Measurements from ENCODE around the gene XPO6. TPM values are rescaled to one million over a fixed set of nuclear protein-coding genes. Genes with fewer than 3 reads are reported as not detected.

The XPO6 gene
- polyA plus RNA-seq, 1 of the 3 experiments (the other 2 are of a cell fraction): 97.1 TPM

- POLR2A ChIA-PET: no interaction called here
- peaks cover 8% of the 10 kb centered on the region for H3F3A ChIP-seq (replicated peaks; ENCODE audit: insufficient read depth)
- DNase-seq: no peak
- no peak overlapping the region for H3K4me3 ChIP-seq (ENCODE audit: low read depth in 2 of 2, low read length in 1 of 2)
- no peaks in the 10 kb centered on the region for H4K20me1 ChIP-seq (ENCODE audit: insufficient read depth)
- no peak overlapping the region for H2AFZ ChIP-seq (ENCODE audit: low read depth)
- no peak overlapping the region for H3K9ac ChIP-seq
- H3K27me3 ChIP-seq (ENCODE audit: insufficient read depth): no peaks in the 10 kb centered on the region
- TF ChIP-seq YY1 (IDR thresholded peaks at IDR 0.05; ENCODE audit: low read depth) (no peak), ZBTB33 (IDR thresholded peaks at IDR 0.05; ENCODE audit: borderline replicate concordance, low read depth) (no peak), USF1 (IDR thresholded peaks at IDR 0.05; ENCODE audit: borderline replicate concordance, low read depth) (no peak), TAF1 (IDR thresholded peaks at IDR 0.05; ENCODE audit: borderline replicate concordance, low read depth, low read length) (no peak), REST (IDR thresholded peaks at IDR 0.05; ENCODE audit: low read depth, low read length) (no peak), POLR2AphosphoS5 (IDR thresholded peaks at IDR 0.05; ENCODE audit: low read depth, low read length) (no peak), RXRA (IDR thresholded peaks at IDR 0.05; ENCODE audit: borderline replicate concordance, low read depth) (no peak), RCOR1 (IDR thresholded peaks at IDR 0.05; ENCODE audit: low read length) (no peak), MEF2A (IDR thresholded peaks at IDR 0.05; ENCODE audit: borderline replicate concordance, low read depth) (no peak), EZH2phosphoT487 (IDR thresholded peaks at IDR 0.05; ENCODE audit: borderline replicate concordance, low read depth) (no peak), MAX (IDR thresholded peaks at IDR 0.05; ENCODE audit: low read depth) (no peak), RFX5 (IDR thresholded peaks at IDR 0.05; ENCODE audit: low read length) (no peak), CTCF (IDR thresholded peaks at IDR 0.05) (no peak; the same call in 1 of the 2 replicates), JUND (IDR thresholded peaks at IDR 0.05) (no peak), USF2 (IDR thresholded peaks at IDR 0.05; ENCODE audit: borderline replicate concordance, low read depth, low read length) (no peak), NFIC (IDR thresholded peaks at IDR 0.05; ENCODE audit: borderline replicate concordance) (no peak), MXI1 (IDR thresholded peaks at IDR 0.05; ENCODE audit: low read depth, low read length) (no peak), IRF3 (IDR thresholded peaks at IDR 0.05; ENCODE audit: low read depth, low read length) (no peak), NRF1 (IDR thresholded peaks at IDR 0.05; ENCODE audit: low read depth, low read length) (no peak), SIN3A (IDR thresholded peaks at IDR 0.05; ENCODE audit: borderline replicate concordance, low read depth, low read length) (no peak)
- H3K27ac ChIP-seq (ENCODE audit: low read depth in 2 of 2, low read length in 1 of 2): no peak overlapping the region
- WGBS (ENCODE audit: low lambda C conversion rate): 95% methylated on average over 1 of the region's 1 CpG
- no peak overlapping the region for H3K4me2 ChIP-seq
- H3K36me3 ChIP-seq (replicated peaks in 1 of 2; ENCODE audit: control insufficient read depth in 1 of 2, insufficient read depth in 2 of 2, low read length in 1 of 2): peaks cover 39 to 54% of the 10 kb centered on the region in 2 experiments
- CTCF ChIA-PET: no interaction called here
- no peaks in the 10 kb centered on the region for H3K9me3 ChIP-seq
- peaks cover 36% of the 10 kb centered on the region; the same call in 1 of the 2 replicates for H3K79me2 ChIP-seq (ENCODE audit: insufficient read depth)
- peaks cover 0 to 9% of the 10 kb centered on the region in 2 experiments; a peak in 2 of 4 replicates for H3K4me1 ChIP-seq (ENCODE audit: control insufficient read depth in 1 of 2, insufficient read depth in 2 of 2, low read depth in 1 of 2, low read length in 1 of 2)
- no peaks in the 10 kb centered on the region for H3K9me2 ChIP-seq
Measured at GRCh38 chr16:28139530-28139929, 72.2 kb downstream of the XPO6 start.
